WERI-Rb-1 (cell line): ENCODE measurements around the gene DSCAM.

ENCODE experiments used
- DNase-seq: peaks from one replicate; pipeline ENCODE4 v3.0.0-alpha.2; 2020
- H3K27ac ChIP-seq: fragments of 250-450 bp; sonication (Bioruptor Pico); 2 replicates; pipeline ENCODE4 v1.5.1; 2020; ENCODE audit warnings: mild to moderate bottlenecking, moderate library complexity
- H3K27me3 ChIP-seq: fragments of 250-450 bp; sonication (Bioruptor Pico); 2 replicates; pipeline ENCODE4 v1.5.1; 2021; ENCODE audit warnings: mild to moderate bottlenecking, low read depth, moderate library complexity; ENCODE audit not compliant: insufficient read depth, severe bottlenecking
- H3K36me3 ChIP-seq: fragments of 250-450 bp; sonication (Bioruptor Pico); 2 replicates; pipeline ENCODE4 v1.5.1; 2020; ENCODE audit warnings: mild to moderate bottlenecking, moderate library complexity
- H3K4me3 ChIP-seq: 2 replicates; pipeline ENCODE4 v1.5.1; 2011; ENCODE audit warnings: low read depth, mild to moderate bottlenecking, control low read depth, low read length
- H3K9me3 ChIP-seq: fragments of 250-450 bp; sonication (Bioruptor Pico); 2 replicates; pipeline ENCODE4 v1.5.1; 2021; ENCODE audit warnings: mild to moderate bottlenecking, moderate library complexity; ENCODE audit not compliant: severe bottlenecking
- CTCF ChIP-seq: IDR thresholded peaks from 2 replicates; pipeline ENCODE4 v1.5.1; 2011; ENCODE audit warnings: low read depth, mild to moderate bottlenecking, control low read depth, inconsistent platforms, low read length

DSCAM gene

GRCh38 chr21:40099809-40100208 is 747.1 kb downstream of the DSCAM start:
- H3K4me3 ChIP-seq, result no peak overlapping the region
- no peaks in the 10 kb centered on the region for H3K9me3 ChIP-seq
- no peak for DNase-seq
- H3K27me3 ChIP-seq, result peaks cover 7% of the 10 kb centered on the region
- H3K27ac ChIP-seq, result no peak overlapping the region
- H3K36me3 ChIP-seq, result no peaks in the 10 kb centered on the region
- TF ChIP-seq CTCF, result no peak

- Histone ChIP-seq H3K9me3 (no peaks in the 10 kb centered on the region), H3K36me3 (no peaks in the 10 kb centered on the region), H3K4me3 (no peak overlapping the region), H3K27me3 (peaks cover 24% of the 10 kb centered on the region), H3K27ac (no peak overlapping the region)
- TF ChIP-seq CTCF, result no peak
- DNase-seq, result no peak
These were observed 751.5 kb downstream of the DSCAM start for GRCh38 chr21:40095477-40095876.

- no peaks in the 10 kb centered on the region for H3K9me3 ChIP-seq
- no peak overlapping the region for H3K27ac ChIP-seq
- no peak for TF ChIP-seq CTCF
- H3K27me3 ChIP-seq, result peaks cover 20% of the 10 kb centered on the region
- H3K36me3 ChIP-seq, result no peaks in the 10 kb centered on the region
- no peak for DNase-seq
- no peak overlapping the region for H3K4me3 ChIP-seq
These were observed 766.6 kb downstream of the DSCAM start for GRCh38 chr21:40080385-40080784.

- Histone ChIP-seq H3K36me3 (no peaks in the 10 kb centered on the region), H3K27me3 (peaks cover 30% of the 10 kb centered on the region), H3K4me3 (no peak overlapping the region), H3K9me3 (no peaks in the 10 kb centered on the region), H3K27ac (no peak overlapping the region)
- TF ChIP-seq CTCF, result no peak
- DNase-seq, result no peak
These were observed 772.2 kb downstream of the DSCAM start for GRCh38 chr21:40074710-40075109.

GRCh38 chr21:40074198-40074597 is 772.8 kb downstream of the DSCAM start:
- Histone ChIP-seq H3K36me3 (no peaks in the 10 kb centered on the region), H3K27me3 (peaks cover 34% of the 10 kb centered on the region), H3K27ac (no peak overlapping the region), H3K9me3 (no peaks in the 10 kb centered on the region), H3K4me3 (no peak overlapping the region)
- DNase-seq, result no peak
- no peak for TF ChIP-seq CTCF

- Histone ChIP-seq H3K4me3 (no peak overlapping the region), H3K36me3 (no peaks in the 10 kb centered on the region)
- TF ChIP-seq CTCF, result no peak
These were observed 773.3 kb downstream of the DSCAM start for GRCh38 chr21:40073642-40074041.

More at GRCh38 chr21:40073642-40074041, 773.3 kb downstream of the DSCAM start:
- DNase-seq, result no peak
- H3K27ac ChIP-seq, result no peak overlapping the region
- H3K9me3 ChIP-seq, result no peaks in the 10 kb centered on the region
- H3K27me3 ChIP-seq, result peaks cover 33% of the 10 kb centered on the region
